B cell (primary cell): Measurements from ENCODE around the gene KDM5A. TPM values are rescaled to one million over a fixed set of nuclear protein-coding genes. Genes with fewer than 3 reads are reported as not detected.

Experiments
- ATAC-seq: fragments of 200-7000 bp; cut with Tn5 transposase; one replicate; pipeline ENCODE4 v1.10.0; 2021; ENCODE audit warnings: low read depth, mild to moderate bottlenecking, moderate number of reproducible peaks, moderate library complexity
- CTCF ChIA-PET: fragments of 350-600 bp; sonication (Branson Sonifier 250); formaldehyde crosslinking; loops from one replicate; lab custom pipeline; 2021; ENCODE audit warnings: antibody characterized with exemption, inconsistent platforms; lab: Charles Lee
- POLR2A ChIA-PET: fragments of 350-600 bp; sonication (Branson Sonifier 250); formaldehyde crosslinking; loops from one replicate; lab custom pipeline; 2021; ENCODE audit warnings: antibody characterized with exemption; lab: Charles Lee
- DNase-seq: peaks from one replicate; pipeline ENCODE4 v3.0.0; 2013
- H2AFZ ChIP-seq: 2 replicates; pipeline ENCODE4 v1.6.1; 2012; ENCODE audit warnings: mild to moderate bottlenecking, low read depth, low read length; ENCODE audit not compliant: insufficient read depth, poor library complexity, severe bottlenecking
- H3K27ac ChIP-seq, 2 donors: 1 replicate in 1 of 2; 2 replicates in 1 of 2; pipeline ENCODE4 v1.5.1; 2012 to 2013; ENCODE audit warnings: low read length in 2 of 2, mild to moderate bottlenecking in 2 of 2, moderate library complexity in 1 of 2
- H3K27me3 ChIP-seq, 4 experiments: fragments of 200-600 bp in 1 of 4; sonication (generic) in 1 of 4; replicated peaks in 1 of 4; 1 replicate in 2 of 4; 2 replicates in 2 of 4; pipeline versions ENCODE4 v1.6.1 to v1.7.0; 2013 to 2016; ENCODE audit warnings: low read length in 3 of 4, mild to moderate bottlenecking in 2 of 4, mixed read lengths in 1 of 4, moderate library complexity in 1 of 4; ENCODE audit not compliant: insufficient read depth in 4 of 4, control insufficient read depth in 3 of 4; ENCODE audit errors: control extremely low read depth in 1 of 4
- H3K36me3 ChIP-seq, 2 experiments: replicated peaks in 1 of 2; 1 replicate in 1 of 2; 2 replicates in 1 of 2; pipeline versions ENCODE4 v1.6.1 to v1.7.1; 2013; ENCODE audit warnings: low read length in 1 of 2; ENCODE audit not compliant: insufficient read depth in 2 of 2, control insufficient read depth in 1 of 2; ENCODE audit errors: control extremely low read depth in 1 of 2, extremely low read depth in 1 of 2
- H3K4me1 ChIP-seq, 2 donors: fragments of 200-600 bp in 1 of 2; sonication (generic) in 1 of 2; 1 replicate in 1 of 2; 2 replicates in 1 of 2; pipeline versions ENCODE4 v1.5.1 to v1.6.1; 2013 to 2017; ENCODE audit warnings: low read length in 2 of 2; ENCODE audit not compliant: control insufficient read depth in 2 of 2, insufficient read depth in 2 of 2
- H3K4me2 ChIP-seq: replicated peaks from 2 replicates; pipeline ENCODE3; 2012; ENCODE audit warnings: mild to moderate bottlenecking, low read depth, low read length; ENCODE audit not compliant: poor library complexity, severe bottlenecking
- H3K4me3 ChIP-seq, 5 experiments: fragments of 200-600 bp in 1 of 5; sonication (generic) in 1 of 5; 1 replicate in 3 of 5; 2 replicates in 2 of 5; pipeline versions ENCODE4 v1.5.1 to v1.7.0; 2011 to 2016; ENCODE audit warnings: low read length in 4 of 5, mild to moderate bottlenecking in 4 of 5, low read depth in 2 of 5, control low read depth in 1 of 5, moderate library complexity in 1 of 5; ENCODE audit not compliant: insufficient read depth in 1 of 5; ENCODE audit errors: control extremely low read depth in 1 of 5, extremely low read depth in 1 of 5
- H3K79me2 ChIP-seq: fragments of 200-600 bp; sonication (generic); one replicate; pipeline ENCODE4 v1.6.0; 2016; ENCODE audit warnings: low read length; ENCODE audit not compliant: control insufficient read depth, insufficient read depth
- H3K9ac ChIP-seq: fragments of 200-600 bp; sonication (generic); 2 replicates; pipeline ENCODE4 v1.6.1; 2017; ENCODE audit warnings: mild to moderate bottlenecking, low read length, moderate library complexity
- H3K9me3 ChIP-seq, 3 donors: one replicate each; pipeline versions ENCODE4 v1.6.1 to v1.7.1; 2013; ENCODE audit warnings: low read length in 2 of 3; ENCODE audit not compliant: control insufficient read depth in 2 of 3, insufficient read depth in 1 of 3; ENCODE audit errors: control extremely low read depth in 1 of 3
- H4K20me1 ChIP-seq: 2 replicates; pipeline ENCODE4 v1.6.0; 2012; ENCODE audit warnings: mild to moderate bottlenecking, low read length; ENCODE audit not compliant: insufficient read depth, control insufficient read depth, poor library complexity, severe bottlenecking
- H3K27ac Mint-ChIP-seq: one replicate; pipeline ENCODE4 v1.8.0; 2021; ENCODE audit warnings: mixed read lengths
- H3K27me3 Mint-ChIP-seq: one replicate; pipeline ENCODE4 v1.8.0; 2021; ENCODE audit warnings: mixed read lengths
- H3K4me1 Mint-ChIP-seq: one replicate; pipeline ENCODE4 v1.8.0; 2021; ENCODE audit warnings: mixed read lengths
- H3K4me3 Mint-ChIP-seq: one replicate; pipeline ENCODE4 v1.8.0; 2021; ENCODE audit warnings: mixed read lengths
- H3K9me3 Mint-ChIP-seq: one replicate; pipeline ENCODE4 v1.8.0; 2022; ENCODE audit warnings: mixed read lengths; ENCODE audit not compliant: insufficient read depth
- CTCF ChIP-seq: fragments of 200-600 bp; IDR thresholded peaks from one replicate; pipeline ENCODE4 v1.8.0; 2022; ENCODE audit warnings: antibody characterized with exemption, mild to moderate bottlenecking
- EZH2 ChIP-seq: IDR thresholded peaks from 2 replicates; pipeline ENCODE4 v1.6.1; 2012; ENCODE audit warnings: borderline replicate concordance, low read depth, mild to moderate bottlenecking, moderate library complexity, low read length; ENCODE audit not compliant: insufficient read depth, poor library complexity, severe bottlenecking
- WGBS: methylation state at CpG from one replicate; pipeline ENCODE4 v1.1.5; 2013; ENCODE audit warnings: missing lambda C conversion rate; ENCODE audit not compliant: insufficient coverage; 5-methylcytosine and 5-hydroxymethylcytosine counted together
- intact Hi-C: fragments of 100-400 bp; cut with micrococcal nuclease; formaldehyde crosslinking; loops from one replicate; pipeline ENCODE4 v1.10.0; 2022
- polyA plus RNA-seq: library from polyadenylated mRNA; depleted of rRNA; stranded (reverse); fragments of >200 nt; gene quantifications from 2 replicates; pipeline ENCODE4 v1.2.3, GENCODE V29; 2012
- total RNA-seq, 2 donors: library from RNA; stranded (reverse); fragments of 120-200 nt in 1 of 2; gene quantifications; 1 replicate in 1 of 2; 2 replicates in 1 of 2; pipeline versions ENCODE4 v1.2.3 to v1.2.4, GENCODE V29; 2013 to 2022

Gene KDM5A
- total and polyA plus RNA-seq, 2 donors (not counting 1 experiment from before 2014, with no cell fraction given): 13.0 to 171 TPM

GRCh38 chr12:268483-268840 lies 120.7 kb downstream of the KDM5A start:
- no peak overlapping the region for H3K27ac ChIP-seq
- no peaks in the 10 kb centered on the region for H3K27me3 Mint-ChIP-seq
- intact Hi-C loops: no loop called here
- ATAC-seq (no peak), DNase-seq (no peak)
- H3K4me3 ChIP-seq: no peak overlapping the region
- no peaks in the 10 kb centered on the region for H4K20me1 ChIP-seq
- H3K9ac ChIP-seq: no peak overlapping the region
- H3K4me2 ChIP-seq: no peak overlapping the region
- H3K4me1 ChIP-seq: no peaks in the 10 kb centered on the region
- CTCF ChIA-PET: no interaction called here
- 85% methylated on average over 6 of the region's 7 CpGs for WGBS
- TF ChIP-seq CTCF (no peak), EZH2 (no peak)
- no peak overlapping the region for H2AFZ ChIP-seq
- no peak overlapping the region for H3K27ac Mint-ChIP-seq
- no peak overlapping the region for H3K4me3 Mint-ChIP-seq
- H3K4me1 Mint-ChIP-seq: no peaks in the 10 kb centered on the region
- no peaks in the 10 kb centered on the region for H3K36me3 ChIP-seq
- no peaks in the 10 kb centered on the region for H3K79me2 ChIP-seq
- POLR2A ChIA-PET: no interaction called here
- H3K9me3 Mint-ChIP-seq: no peaks in the 10 kb centered on the region
- no peaks in the 10 kb centered on the region for H3K27me3 ChIP-seq
- no peaks in the 10 kb centered on the region for H3K9me3 ChIP-seq

GRCh38 chr12:267581-268482 lies 121.3 kb downstream of the KDM5A start:
- H3K4me1 ChIP-seq: no peaks in the 10 kb centered on the region
- H3K36me3 ChIP-seq: no peaks in the 10 kb centered on the region
- no peaks in the 10 kb centered on the region for H3K79me2 ChIP-seq
- ChIA-PET CTCF (no interaction called here), POLR2A (no interaction called here)
- Mint-ChIP-seq H3K27ac (no peak overlapping the region), H3K4me1 (no peaks in the 10 kb centered on the region), H3K4me3 (no peak overlapping the region), H3K9me3 (no peaks in the 10 kb centered on the region), H3K27me3 (no peaks in the 10 kb centered on the region)
- no peak overlapping the region for H3K4me3 ChIP-seq
- no peak overlapping the region for H3K27ac ChIP-seq
- H3K4me2 ChIP-seq: no peak overlapping the region
- H4K20me1 ChIP-seq: no peaks in the 10 kb centered on the region
- TF ChIP-seq EZH2 (no peak), CTCF (no peak)
- WGBS: 87% methylated on average over 10 of the region's 14 CpGs
- intact Hi-C loops: no loop called here
- DNase-seq: no peak
- no peak for ATAC-seq
- no peak overlapping the region for H3K9ac ChIP-seq
- H3K9me3 ChIP-seq: no peaks in the 10 kb centered on the region
- H2AFZ ChIP-seq: no peak overlapping the region
- no peaks in the 10 kb centered on the region for H3K27me3 ChIP-seq
